Osteoblast (primary cell): Measurements from ENCODE around the gene FGF5. TPM values are rescaled to one million over a fixed set of nuclear protein-coding genes. Genes with fewer than 3 reads are reported as not detected.

Source experiments
- DNase-seq: peaks from one replicate; pipeline ENCODE4 v3.0.0; 2011; ENCODE audit warnings: low spot score, mixed read lengths; ENCODE audit not compliant: insufficient read length; ENCODE audit errors: missing footprints
- H2AFZ ChIP-seq: 2 replicates; pipeline ENCODE4 v1.6.0; 2011; ENCODE audit warnings: mild to moderate bottlenecking, low read length
- H3K27ac ChIP-seq: 2 replicates; pipeline ENCODE4 v1.5.1; 2011; ENCODE audit warnings: mild to moderate bottlenecking, low read depth, low read length, moderate library complexity
- H3K27me3 ChIP-seq: 2 replicates; pipeline ENCODE4 v1.6.0; 2012; ENCODE audit warnings: mild to moderate bottlenecking, control low read depth, inconsistent platforms, low read length, moderate library complexity; ENCODE audit not compliant: insufficient read depth
- H3K36me3 ChIP-seq: 2 replicates; pipeline ENCODE4 v1.5.1; 2011; ENCODE audit warnings: mild to moderate bottlenecking, low read length, control low read depth, moderate library complexity; ENCODE audit not compliant: insufficient read depth
- H3K4me1 ChIP-seq: 2 replicates; pipeline ENCODE4 v1.5.1; 2011; ENCODE audit warnings: mild to moderate bottlenecking, low read length, control low read depth, moderate library complexity; ENCODE audit not compliant: insufficient read depth
- H3K4me2 ChIP-seq: 2 replicates; pipeline ENCODE4 v1.6.0; 2011; ENCODE audit warnings: mild to moderate bottlenecking, low read length; ENCODE audit not compliant: insufficient read depth
- H3K4me3 ChIP-seq: fragments of 200-600 bp; sonication (generic); 3 replicates; pipeline ENCODE4 v1.5.1; 2012; ENCODE audit warnings: mild to moderate bottlenecking, low read length, inconsistent platforms; ENCODE audit not compliant: insufficient read depth
- H3K79me2 ChIP-seq: 2 replicates; pipeline ENCODE4 v1.6.0; 2012; ENCODE audit warnings: mild to moderate bottlenecking, low read length, control low read depth, inconsistent platforms; ENCODE audit not compliant: insufficient read depth
- H3K9me3 ChIP-seq: 2 replicates; pipeline ENCODE4 v1.5.1; 2011; ENCODE audit warnings: low read depth, low read length, control low read depth
- H4K20me1 ChIP-seq: 2 replicates; pipeline ENCODE4 v1.6.0; 2012; ENCODE audit warnings: mild to moderate bottlenecking, low read length, control low read depth; ENCODE audit not compliant: insufficient read depth
- CTCF ChIP-seq: IDR thresholded peaks from 2 replicates; pipeline ENCODE4 v1.5.1; 2011; ENCODE audit warnings: mild to moderate bottlenecking, low read depth, low read length, moderate library complexity; ENCODE audit errors: extremely low read depth
- total RNA-seq: library from RNA; depleted of rRNA; stranded (reverse); fragments of >200 nt; gene quantifications from 2 replicates; pipeline ENCODE4 v1.2.3, GENCODE V29; 2012

Gene FGF5
- total RNA-seq, 1 donor: 10.5 TPM

GRCh38 chr4:80252953-80253352 is 13.5 kb upstream of the FGF5 start:
- H3K79me2 ChIP-seq: peaks cover 2% of the 10 kb centered on the region
- no peak for DNase-seq
- peaks cover 55% of the 10 kb centered on the region for H3K4me1 ChIP-seq
- H3K36me3 ChIP-seq: no peaks in the 10 kb centered on the region
- H4K20me1 ChIP-seq: no peaks in the 10 kb centered on the region
- peak overlapping the region; percentile 38 for H3K27ac ChIP-seq
- H2AFZ ChIP-seq: peak overlapping the region; percentile 34
- no peak overlapping the region for H3K4me2 ChIP-seq
- no peaks in the 10 kb centered on the region for H3K9me3 ChIP-seq
- TF ChIP-seq CTCF: no peak
- no peak overlapping the region for H3K4me3 ChIP-seq
- H3K27me3 ChIP-seq: no peaks in the 10 kb centered on the region

GRCh38 chr4:80253510-80253909 is 13.0 kb upstream of the FGF5 start:
- peak overlapping the region; percentile 34 for H2AFZ ChIP-seq
- H3K79me2 ChIP-seq: peaks cover 2% of the 10 kb centered on the region
- H3K27me3 ChIP-seq: no peaks in the 10 kb centered on the region
- no peak overlapping the region for H3K4me3 ChIP-seq
- no peak for TF ChIP-seq CTCF
- no peaks in the 10 kb centered on the region for H3K9me3 ChIP-seq
- no peaks in the 10 kb centered on the region for H4K20me1 ChIP-seq
- H3K36me3 ChIP-seq: no peaks in the 10 kb centered on the region
- peak overlapping the region; percentile 38 for H3K27ac ChIP-seq
- H3K4me1 ChIP-seq: peaks cover 57% of the 10 kb centered on the region
- DNase-seq: no peak
- peak overlapping the region; percentile 15 for H3K4me2 ChIP-seq

GRCh38 chr4:80254114-80254513 is 12.3 kb upstream of the FGF5 start:
- DNase-seq: no peak
- Histone ChIP-seq H3K79me2 (peaks cover 2% of the 10 kb centered on the region), H4K20me1 (no peaks in the 10 kb centered on the region), H3K4me2 (no peak overlapping the region), H3K36me3 (no peaks in the 10 kb centered on the region), H3K4me3 (no peak overlapping the region), H3K4me1 (peaks cover 55% of the 10 kb centered on the region), H3K27ac (peak overlapping the region; percentile 38), H2AFZ (no peak overlapping the region), H3K9me3 (no peaks in the 10 kb centered on the region), H3K27me3 (no peaks in the 10 kb centered on the region)
- no peak for TF ChIP-seq CTCF

GRCh38 chr4:80255329-80256095 is 11.0 kb upstream of the FGF5 start:
- Histone ChIP-seq H3K4me2 (peak overlapping the region; percentile 84), H3K79me2 (peaks cover 2% of the 10 kb centered on the region)
- no peak for TF ChIP-seq CTCF

More at GRCh38 chr4:80255329-80256095, 11.0 kb upstream of the FGF5 start:
- H3K4me1 ChIP-seq: peaks cover 61% of the 10 kb centered on the region
- peak overlapping the region; percentile 92 for H3K27ac ChIP-seq
- H2AFZ ChIP-seq: peak overlapping the region; percentile 58
- H3K4me3 ChIP-seq: peak overlapping the region; percentile 56
- no peaks in the 10 kb centered on the region for H3K27me3 ChIP-seq
- H3K9me3 ChIP-seq: no peaks in the 10 kb centered on the region
- H4K20me1 ChIP-seq: no peaks in the 10 kb centered on the region
- DNase-seq: no peak
- H3K36me3 ChIP-seq: no peaks in the 10 kb centered on the region
